SIG-M5 treated with dmso at 0.1 percent for 504 hours (cell line): Measurements from ENCODE around the gene HRH3.
A peak's percentile ranks its signal among the peaks of the same experiment; 100 is the strongest.

Source experiments
- DNase-seq: peaks from one replicate; lab custom pipeline; 2025; ENCODE audit not compliant: unreplicated experiment; lab: John Stamatoyannopoulos, UW

The HRH3 gene

GRCh38 chr20:62219992-62220665 is at the start of gene HRH3:
Gene HRH3, minus strand, starts transcription at chr20:62220278. Its CDS starts 308 bp downstream, at chr20:62219970.
- DNase-seq, result peak; percentile 35

GRCh38 chr20:62269871-62270270 is 49.8 kb upstream of the HRH3 start:
- DNase-seq, result no peak

GRCh38 chr20:62269378-62269777 is 49.3 kb upstream of the HRH3 start:
- no peak for DNase-seq

GRCh38 chr20:62268228-62268900 is 48.3 kb upstream of the HRH3 start:
- no peak for DNase-seq

- DNase-seq, result peak; percentile 50
Measured at GRCh38 chr20:62267543-62267942, 47.5 kb upstream of the HRH3 start.

- DNase-seq, result no peak
Measured at GRCh38 chr20:62266851-62267250, 46.8 kb upstream of the HRH3 start.

- DNase-seq, result no peak
Measured at GRCh38 chr20:62266340-62266739, 46.3 kb upstream of the HRH3 start.

- no peak for DNase-seq
Measured at GRCh38 chr20:62265365-62265764, 45.3 kb upstream of the HRH3 start.

GRCh38 chr20:62263396-62263795 is 43.3 kb upstream of the HRH3 start:
- no peak for DNase-seq

GRCh38 chr20:62262064-62262463 is 42.0 kb upstream of the HRH3 start:
- no peak for DNase-seq

- DNase-seq, result no peak
Measured at GRCh38 chr20:62259294-62259565, 39.2 kb upstream of the HRH3 start.

- no peak for DNase-seq
Measured at GRCh38 chr20:62258499-62259293, 38.6 kb upstream of the HRH3 start.

GRCh38 chr20:62255976-62256375 is 35.9 kb upstream of the HRH3 start:
- DNase-seq, result no peak

GRCh38 chr20:62254021-62254724 is 34.1 kb upstream of the HRH3 start:
- no peak for DNase-seq

- no peak for DNase-seq
Measured at GRCh38 chr20:62253398-62253797, 33.3 kb upstream of the HRH3 start.

GRCh38 chr20:62252342-62252966 is 32.4 kb upstream of the HRH3 start:
- no peak for DNase-seq

GRCh38 chr20:62248890-62249560 is 28.9 kb upstream of the HRH3 start:
- DNase-seq, result no peak

- no peak for DNase-seq
Measured at GRCh38 chr20:62246872-62247652, 27.0 kb upstream of the HRH3 start.

GRCh38 chr20:62246431-62246830 is 26.4 kb upstream of the HRH3 start:
- DNase-seq, result no peak

- no peak for DNase-seq
Measured at GRCh38 chr20:62245911-62246280, 25.8 kb upstream of the HRH3 start.
